Fibroblast of skin of right quadriceps (primary cell): Measurements from ENCODE around the gene MAN1A1.

ENCODE experiments used
- DNase-seq: peaks from one replicate; pipeline ENCODE4 v3.0.0-alpha.2; 2013

The MAN1A1 gene

DNA sequence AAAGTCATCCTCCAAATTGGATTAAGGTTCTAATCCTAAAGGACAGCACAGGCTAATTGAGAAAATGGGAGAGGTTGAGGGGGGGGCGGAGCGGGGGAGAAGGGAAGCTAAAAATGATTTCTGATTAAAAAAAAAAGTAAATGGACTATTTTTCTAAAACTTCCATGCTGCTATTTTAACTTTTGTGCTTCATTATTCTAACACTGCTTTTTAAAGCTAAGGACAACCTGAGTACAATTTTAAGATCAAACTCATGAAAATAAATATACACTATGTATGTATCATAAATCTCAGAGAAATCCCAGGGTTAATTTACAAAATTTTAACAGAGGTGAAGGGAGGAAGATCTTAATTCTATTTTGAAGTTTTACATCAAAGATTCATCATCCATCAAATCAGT is 4.4 kb downstream of the MAN1A1 start:
- no peak for DNase-seq

DNA sequence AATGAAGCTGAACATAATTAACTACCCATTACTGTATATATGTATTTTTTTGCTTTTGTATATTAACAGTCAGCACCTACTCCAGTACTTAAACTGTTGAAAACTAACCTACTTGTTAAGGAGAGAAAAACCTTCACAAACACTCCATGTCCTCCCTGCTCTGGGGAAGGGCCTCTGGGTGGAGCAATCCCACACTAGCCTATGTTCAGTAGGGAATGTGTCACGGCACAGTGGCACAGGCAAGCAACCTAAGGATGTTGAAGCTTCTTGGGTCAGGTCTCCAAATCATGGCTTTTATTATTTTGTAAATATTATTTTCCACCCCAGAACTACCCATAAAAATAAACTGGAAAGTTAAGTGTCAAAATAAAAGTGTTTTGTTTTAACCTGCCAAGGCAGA is 5.3 kb downstream of the MAN1A1 start:
- no peak for DNase-seq

DNA sequence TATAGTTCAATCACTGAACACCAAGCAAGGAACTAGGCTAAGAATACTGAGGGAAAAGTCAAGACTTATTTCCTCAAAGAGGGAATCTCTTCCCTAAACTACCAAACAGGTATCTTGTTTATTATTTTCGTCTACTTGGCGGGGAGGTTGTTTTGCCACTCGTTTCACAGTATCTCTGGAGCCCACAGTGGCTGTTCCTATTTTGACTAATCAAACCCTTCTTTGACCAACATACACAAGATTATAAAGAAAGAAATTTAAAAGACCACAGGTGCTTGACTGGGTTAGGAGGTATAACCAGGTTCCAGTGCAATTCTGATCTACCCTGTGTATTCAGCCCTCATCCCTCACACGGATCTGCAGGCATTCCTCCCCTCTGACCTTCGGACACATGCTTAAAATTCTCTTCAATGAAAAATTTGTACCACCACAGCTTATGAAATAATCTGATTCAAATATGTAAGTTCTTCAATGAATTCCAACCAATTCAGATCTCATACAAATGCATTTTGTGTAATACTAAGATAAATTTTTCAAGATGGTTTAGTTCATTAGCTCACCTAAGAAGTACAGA is 5.9 kb downstream of the MAN1A1 start:
- no peak for DNase-seq

DNA sequence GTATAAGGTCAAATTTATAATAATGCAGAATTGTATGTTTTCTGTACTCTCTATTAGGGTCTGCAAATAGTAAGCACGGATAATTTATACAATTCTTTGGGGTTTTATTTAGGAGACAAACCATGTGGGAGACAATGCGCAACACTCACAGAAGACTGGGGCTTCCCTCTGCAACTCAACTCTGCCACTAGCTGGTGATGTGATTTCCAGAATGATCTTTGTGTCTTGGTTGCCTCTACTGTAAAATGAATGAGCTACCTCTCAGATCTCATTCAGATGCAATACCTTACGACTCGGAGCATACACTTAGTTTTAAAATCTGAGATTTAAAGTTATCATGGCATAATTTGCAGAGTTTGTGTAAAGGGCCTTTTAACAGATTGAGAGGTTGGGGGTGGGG is 6.4 kb downstream of the MAN1A1 start:
- no peak for DNase-seq

DNA sequence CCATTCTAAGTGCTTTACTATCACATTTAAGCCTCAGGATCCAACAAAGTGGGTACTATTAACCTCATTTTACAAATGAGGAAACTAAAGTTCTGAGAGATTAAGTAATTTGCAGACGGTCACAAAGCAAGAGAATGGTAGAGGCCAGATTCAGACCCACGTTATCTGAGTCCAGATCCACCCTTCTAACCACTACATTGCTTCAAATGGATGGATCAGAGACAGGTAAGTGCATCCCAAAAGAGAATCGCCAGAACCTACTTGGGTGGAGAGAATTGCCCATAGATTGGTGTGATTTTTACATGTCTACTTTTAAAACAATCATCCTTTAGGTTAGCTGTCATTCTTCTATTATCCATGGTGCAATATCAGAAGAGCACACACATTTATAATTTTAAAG is 7.1 kb downstream of the MAN1A1 start:
- no peak for DNase-seq

DNA sequence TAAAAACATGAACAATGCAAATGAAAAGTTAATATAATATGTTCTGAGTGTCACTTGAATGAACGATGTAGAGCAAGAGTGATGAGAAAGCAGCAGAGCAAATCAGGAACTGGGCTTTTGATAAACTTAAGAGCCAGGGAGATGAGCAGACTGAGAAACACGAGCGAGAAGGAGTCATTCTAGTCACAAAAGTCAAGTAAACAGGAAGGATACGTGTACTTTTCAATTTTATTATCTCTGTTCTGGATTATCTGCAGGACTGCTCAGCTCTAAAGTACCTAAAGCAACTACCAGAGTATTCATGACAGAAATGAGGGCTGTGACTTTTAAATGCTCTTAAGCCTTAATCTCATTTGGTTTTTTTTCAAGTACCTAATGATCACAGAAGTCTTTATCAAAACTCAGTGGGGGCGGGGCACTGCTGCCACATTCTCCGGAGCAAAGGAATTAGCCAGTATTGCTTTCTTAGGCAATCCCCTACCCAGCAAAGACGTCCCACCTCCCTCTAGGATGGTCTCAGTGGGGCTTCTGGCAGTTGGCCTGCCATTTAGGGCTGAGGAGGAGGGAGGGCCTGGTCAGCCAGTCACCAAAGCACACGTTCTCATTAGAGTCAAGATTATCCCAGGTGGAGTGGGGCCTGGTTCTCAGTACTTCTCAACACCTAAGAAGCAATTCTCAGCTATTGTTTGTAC is 8.6 kb downstream of the MAN1A1 start:
- no peak for DNase-seq

DNA sequence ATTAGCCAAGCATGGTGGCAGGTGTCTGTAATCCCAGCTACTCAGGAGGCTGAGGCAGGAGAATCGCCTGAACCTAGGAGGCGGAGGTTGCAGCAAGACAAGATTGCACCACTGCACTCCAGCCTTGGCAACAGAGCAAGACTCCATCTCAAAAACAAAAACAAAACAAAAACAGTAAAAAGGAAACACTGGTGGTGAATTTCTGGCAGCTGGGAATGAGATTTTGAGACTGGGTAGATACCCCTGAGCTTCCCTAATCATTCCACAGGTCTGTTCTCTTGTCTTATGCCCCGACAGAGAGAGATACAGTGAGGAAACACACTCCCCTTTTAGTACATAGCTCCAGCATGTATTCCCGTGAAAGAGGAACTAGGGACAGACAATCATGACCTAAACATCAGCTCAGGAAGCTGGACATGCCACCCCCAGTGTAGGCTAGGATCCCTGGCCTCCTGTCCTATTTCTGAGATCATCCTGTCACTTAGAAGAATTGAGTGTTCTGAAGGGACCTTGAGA is 9.6 kb downstream of the MAN1A1 start:
- no peak for DNase-seq

DNA sequence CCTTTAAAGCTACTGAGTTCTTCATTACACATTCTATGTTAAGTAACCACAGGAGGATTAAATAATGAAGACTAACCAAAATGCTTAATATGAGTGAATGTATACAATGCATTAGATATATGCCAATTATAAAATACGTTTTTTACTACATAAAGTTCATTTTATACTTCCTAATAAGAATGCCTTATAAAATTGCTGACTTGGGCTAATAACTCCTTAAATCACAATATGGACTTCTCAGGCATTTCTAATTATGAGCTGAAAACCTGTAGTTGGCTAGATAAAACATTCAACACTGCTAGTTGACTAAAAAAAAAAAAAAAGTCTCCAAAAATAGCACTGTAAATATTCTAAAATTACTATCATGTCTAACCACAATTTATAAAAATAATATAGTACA is 11.8 kb downstream of the MAN1A1 start:
- no peak for DNase-seq

DNA sequence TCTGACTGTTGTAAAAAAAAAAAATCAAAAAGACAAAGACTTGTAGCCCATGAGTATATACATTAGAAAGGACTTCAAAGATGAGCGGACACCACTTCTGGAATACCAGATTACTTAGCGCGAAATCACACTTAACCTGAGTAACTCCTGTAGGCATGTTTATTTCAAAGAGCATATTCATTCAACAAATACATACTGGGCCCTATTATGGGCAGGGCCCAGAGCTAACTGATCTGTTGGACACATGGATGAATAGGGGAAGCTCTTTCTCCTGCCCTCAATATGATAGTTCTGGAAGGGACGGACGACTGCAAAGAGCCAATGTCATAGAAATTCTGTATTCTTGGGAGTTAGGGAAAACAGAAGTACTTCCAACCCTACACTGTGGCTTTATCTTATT is 12.3 kb downstream of the MAN1A1 start:
- no peak for DNase-seq

DNA sequence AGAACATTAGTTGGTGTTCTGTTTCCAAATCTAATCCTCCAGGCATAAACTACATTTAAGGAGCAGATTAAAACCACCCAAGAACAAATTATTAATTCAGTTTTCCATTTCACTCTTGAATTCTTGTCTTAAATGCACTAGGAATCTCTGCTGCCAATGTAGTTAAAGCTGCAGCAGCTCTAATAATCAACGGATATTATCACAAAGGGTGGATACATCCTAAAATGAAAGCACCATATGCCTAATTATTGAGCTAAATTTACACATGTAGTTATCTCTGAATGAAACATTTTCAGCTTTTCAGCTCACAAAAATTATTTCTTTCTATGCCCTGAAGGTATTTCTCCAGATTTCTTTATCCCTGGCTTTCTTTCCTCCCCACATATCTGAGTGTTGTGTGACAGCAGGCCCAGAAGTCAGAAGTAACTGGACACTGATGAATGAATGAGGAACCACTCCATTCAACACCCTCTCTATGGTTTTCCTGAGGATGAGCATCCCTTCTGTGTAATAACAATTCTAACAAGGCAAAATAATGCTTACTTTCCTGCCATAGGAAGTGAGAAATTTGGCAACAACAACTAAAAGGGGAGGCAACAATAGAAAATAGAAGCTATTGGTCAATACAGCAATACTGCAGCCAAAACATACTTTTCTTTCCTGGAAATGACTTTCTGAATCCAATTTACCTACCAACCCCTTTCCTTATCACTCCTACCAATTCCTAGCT is 14.9 kb downstream of the MAN1A1 start:
- DNase-seq, result no peak

DNA sequence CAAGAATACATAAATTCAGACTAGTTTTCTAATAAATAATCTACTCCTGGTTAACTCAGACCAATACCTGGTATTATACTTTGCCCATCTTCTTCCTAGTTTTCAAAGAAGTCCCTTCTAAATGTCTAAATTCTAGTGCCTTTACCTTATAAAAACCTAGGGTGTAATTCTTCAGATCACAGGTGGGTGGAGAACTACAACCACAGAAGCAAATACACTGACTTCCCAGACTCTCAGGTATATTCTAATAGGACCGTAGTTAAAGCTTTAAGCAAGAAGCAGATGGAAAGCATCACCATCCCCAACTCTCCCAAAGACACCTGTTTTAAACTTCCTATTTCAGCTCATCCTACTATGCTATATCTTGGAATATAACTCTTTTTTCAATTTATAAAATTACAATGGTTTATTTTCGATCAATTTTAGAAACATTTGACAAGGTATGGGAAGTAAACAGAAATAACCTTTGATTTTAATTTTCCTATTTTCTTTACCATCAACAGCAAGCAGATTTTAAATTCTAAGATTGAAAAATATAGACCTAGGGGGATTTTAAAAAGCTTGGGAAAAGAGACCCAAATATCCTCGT is 15.8 kb downstream of the MAN1A1 start:
- DNase-seq, result no peak

DNA sequence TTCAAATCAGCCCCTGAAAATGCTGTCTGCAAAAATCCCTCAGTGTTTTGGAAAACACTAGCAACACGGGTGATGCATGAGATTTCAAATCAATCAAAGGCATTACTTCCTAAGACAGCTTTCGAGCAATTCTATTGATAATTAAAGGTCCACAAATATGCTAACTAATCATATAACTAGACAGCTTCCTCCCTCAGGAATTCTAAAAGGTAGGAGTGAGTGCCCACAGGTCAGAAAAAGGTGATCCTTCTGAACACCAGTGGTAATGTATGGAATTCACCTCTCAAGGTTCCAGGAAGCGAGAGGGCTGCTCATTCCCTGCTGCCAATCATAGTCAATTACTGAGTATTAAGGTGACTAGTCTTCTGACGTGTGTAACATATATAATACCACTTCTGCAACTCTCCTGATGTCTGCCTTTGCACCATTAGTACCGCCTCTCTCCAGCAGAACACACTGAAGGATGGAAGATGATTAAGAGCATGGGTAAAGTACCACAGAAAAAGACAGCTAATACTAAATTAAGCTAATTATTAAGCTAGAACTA is 16.4 kb downstream of the MAN1A1 start:
- DNase-seq, result no peak

DNA sequence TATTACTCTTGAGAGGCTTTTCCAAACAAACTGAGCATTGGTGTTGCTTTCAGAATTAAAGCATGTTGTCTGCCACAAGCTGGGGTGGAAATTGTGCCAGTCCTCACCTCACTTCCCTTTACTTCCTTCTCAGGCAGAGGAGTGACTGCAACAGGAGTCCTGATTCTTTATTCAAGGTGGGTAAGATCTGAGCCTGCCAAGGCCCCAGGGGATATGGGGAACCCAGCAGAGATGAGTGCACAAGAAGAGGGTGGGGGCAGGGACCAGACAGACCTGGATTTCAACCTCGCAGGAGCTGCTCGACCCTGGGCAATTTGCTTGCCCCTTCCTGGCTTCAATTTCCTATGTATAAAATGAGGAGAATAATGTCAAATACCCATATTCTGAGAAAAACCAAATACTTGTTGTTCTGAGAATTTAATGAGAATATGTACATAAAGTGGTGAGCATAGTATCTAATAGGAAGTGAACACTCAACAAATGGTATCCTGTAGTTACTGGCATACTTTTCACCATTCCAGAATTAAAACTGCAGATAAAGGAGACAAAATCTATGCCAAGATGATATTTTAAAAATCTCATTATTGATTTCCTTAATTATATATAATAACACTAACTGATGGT is 17.8 kb downstream of the MAN1A1 start:
- DNase-seq, result no peak

DNA sequence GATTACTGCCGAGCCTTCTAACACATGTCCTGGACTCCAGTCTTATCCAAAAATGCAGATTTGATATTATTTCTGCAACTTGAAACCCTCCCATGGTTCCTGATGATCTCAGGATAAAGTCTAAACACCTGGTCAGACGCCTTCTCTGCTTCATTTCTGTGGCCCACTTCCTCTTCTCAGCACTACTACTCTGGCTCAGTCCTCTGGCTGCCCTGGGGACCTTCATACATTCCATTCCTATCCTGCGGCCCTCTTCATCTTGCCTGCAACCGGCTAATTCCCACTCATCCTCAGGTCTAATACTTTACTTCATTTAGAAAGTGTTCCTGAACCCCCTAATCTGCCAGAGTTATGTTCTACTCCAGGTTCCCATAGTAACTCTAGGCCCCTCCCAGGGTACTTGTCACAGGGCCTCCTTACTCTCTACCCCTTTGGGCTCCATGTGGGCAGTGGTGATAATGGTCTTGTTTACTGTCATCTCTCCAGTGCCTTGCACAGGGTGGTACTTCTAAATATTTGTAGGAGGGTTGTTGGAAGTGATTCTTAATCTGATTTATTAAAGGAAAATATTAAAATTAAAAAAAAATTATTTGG is 18.9 kb downstream of the MAN1A1 start:
- DNase-seq, result no peak

DNA sequence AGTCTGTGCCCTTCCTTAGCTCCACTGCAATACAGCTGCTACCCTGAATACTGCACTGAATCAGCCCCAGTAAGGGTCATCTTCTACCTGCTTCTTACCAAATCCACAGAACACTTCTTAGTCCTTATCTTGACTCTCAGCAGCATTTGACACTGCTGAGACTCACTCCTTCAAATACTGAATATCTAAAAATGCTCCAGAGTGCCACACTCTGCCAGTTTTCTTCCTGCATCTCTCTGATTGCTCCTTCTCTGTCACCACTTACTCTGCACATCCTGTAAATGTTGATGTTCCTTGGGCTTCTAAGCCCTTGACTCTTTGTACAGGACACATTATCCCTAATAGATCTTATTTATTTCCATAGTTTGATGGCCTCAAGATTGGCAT is 19.8 kb downstream of the MAN1A1 start:
- no peak for DNase-seq

DNA sequence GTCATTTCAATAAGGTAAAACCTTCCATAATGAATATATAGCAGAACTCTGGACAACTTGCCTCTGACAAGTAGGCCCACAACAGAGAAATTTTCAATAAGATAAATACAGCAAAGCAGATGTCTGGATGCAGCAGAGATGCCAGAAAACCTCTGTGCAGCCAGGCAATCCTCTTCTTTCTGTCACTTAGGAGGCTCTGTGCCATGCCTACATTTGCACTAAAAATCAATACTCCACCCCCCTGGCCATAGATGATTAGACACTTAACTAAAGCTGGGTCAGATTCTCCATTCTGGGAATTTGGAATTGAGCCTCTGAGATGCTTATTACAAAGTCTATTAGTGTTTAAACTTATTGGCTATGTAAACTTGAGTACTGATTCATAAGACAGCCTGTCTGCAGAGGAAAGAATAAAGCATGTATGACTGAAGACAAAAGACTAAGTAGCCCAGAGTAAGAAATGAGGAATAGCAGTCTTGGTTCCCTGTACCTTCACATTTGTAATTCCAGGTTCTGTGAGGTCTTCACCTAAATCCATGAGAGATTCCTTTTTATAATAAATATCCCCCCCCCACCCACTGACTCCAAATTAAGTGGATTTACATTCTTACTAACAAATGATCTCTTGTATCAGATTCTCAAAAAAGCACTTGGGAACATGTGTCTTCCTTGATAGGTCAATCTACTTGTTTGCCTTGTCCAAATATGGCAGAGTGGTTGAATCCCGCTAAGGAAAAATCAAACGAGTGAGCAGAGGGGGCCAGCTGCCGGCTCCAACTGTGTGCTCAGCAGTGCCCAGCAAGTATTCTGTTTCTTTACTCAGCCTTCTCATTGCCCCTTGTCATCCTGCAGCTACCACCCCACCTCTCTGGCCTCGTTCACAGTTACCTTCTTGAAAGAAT is 20.4 kb downstream of the MAN1A1 start:
- no peak for DNase-seq

DNA sequence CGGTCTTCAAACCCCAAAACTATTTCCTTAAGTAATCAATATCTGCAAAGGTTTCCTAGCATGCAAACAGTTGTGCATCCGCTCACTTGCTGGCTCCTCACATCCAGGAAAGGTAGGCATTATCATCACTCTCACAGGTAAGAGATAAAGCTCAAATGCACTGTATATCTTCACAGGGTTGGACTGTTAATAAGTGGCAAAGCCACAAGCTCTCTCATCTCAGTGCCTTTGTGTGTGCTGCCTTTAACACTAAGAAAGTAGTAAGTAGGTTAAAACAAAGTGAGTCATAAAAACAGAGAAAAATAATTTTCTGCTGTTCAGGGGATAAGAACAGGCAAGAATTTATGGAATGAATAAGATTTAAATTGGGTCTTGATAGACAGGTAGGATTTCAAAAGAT is 21.3 kb downstream of the MAN1A1 start:
- no peak for DNase-seq

DNA sequence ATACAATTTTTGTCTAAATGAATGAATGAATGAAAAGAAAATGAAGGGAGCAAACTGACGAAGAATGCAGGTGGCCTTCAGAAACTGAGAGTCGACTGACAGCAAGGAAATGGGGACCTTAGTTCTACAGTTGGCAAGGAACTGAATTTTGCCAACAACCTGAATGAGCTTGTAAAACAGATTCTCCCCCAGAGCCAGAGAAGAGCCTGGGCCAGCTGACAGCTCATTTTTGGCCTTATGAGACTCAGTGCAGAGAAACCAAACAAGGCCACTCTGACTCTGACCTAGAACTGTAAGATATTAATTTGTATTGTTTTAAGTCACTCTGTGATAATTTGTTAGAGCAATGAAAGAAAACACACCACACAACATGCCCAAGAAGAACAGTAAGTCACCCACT is 21.8 kb downstream of the MAN1A1 start:
- no peak for DNase-seq

DNA sequence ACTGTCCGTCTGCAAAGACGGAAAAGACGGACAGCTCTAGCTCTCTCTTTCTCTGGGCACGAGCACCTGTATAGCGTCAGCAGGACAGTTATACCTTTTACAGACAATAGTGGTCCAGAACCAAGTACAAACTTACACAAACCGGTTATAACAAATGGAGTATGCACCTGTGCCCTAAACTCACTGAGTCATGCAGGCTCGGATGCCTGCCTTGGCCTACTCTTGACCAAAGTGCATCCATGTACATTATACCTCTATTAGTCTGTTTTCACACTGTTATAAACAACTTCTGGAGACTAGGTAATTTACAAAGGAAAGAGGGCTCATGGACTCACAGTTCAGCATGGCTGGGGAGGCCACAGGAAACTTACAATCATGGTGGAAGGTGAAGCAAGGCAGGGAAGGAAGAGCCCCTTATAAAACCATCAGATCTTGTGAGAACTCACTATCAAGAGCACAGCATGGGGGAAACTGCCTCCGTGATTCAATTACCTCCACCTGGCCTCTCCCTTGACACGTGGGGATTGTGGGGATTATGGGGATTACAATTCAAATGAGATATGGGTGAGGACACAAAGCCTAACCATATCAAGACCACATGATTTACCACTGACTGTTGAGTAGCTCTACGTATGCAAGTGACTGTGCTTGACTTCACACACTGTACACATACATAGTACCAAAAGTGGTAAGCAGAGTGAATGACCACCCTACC is 23.1 kb downstream of the MAN1A1 start:
- DNase-seq, result no peak

DNA sequence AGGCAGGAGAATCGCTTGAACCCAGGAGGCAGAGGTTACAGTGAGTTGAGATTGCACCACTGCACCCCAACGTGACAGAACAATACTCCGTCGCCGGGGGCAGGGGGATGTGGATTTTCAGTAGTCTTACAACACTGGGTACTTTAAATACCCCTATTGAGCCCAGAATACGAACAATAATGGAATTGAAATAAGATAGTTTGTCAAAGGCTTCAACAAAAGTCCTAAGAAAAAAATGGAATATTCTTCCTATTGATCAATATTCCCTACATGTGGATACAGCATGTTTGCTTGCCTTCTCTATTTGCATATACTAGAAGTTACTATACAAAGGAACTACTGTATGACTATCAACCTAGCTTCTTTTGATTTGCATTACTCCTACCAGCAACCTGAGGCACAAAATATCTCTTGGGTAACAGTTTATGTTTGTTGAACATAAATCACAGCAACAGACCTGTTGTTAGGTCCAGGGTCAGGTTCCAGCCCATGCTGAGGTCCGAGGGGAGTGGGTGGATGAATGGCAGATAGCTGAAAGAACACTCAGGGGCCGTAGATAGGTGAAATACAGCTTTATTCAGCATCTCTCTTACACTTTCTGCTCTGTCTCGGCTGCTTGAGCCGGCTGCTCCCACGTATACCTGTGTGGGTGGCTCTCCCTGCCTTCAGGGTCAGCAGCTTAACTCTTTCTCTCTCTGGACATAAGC is 23.8 kb downstream of the MAN1A1 start:
- no peak for DNase-seq
